ENCODE results near the gene TCF7L1. TPM values are rescaled to one million over a fixed set of nuclear protein-coding genes. Genes with fewer than 3 reads are reported as not detected.

The TCF7L1 gene
- total and polyA plus RNA-seq, 12 donors = 4.5 to 10.9 (median 6.3) TPM

- Histone ChIP-seq H3K27me3 (peaks cover 0 to 10% (median 0%) of the 10 kb centered on the region in 7 donors), H3K4me3 (no peak overlapping the region), H3K4me1 (peaks cover 0 to 9% (median 0%) of the 10 kb centered on the region in 9 donors), H3K27ac (no peak overlapping the region), H3K9me3 (peaks cover 0 to 8% (median 0%) of the 10 kb centered on the region in 11 donors), H3K36me3 (no peaks in the 10 kb centered on the region)
- WGBS, 2 donors = 34 to 35% methylated on average over 6 of the region's 6 CpGs
- ATAC-seq (peak in 1 of 8 donors; percentile 21), DNase-seq (no peak)
- intact Hi-C loops (cut with DNase I) = no loop called here
- TF ChIP-seq CTCF (IDR thresholded peaks at IDR 0.05) = no peak
Measured at GRCh38 chr2:85089585-85089984, 43.6 kb upstream of the TCF7L1 start.

GRCh38 chr2:85091838-85092237 lies 41.4 kb upstream of the TCF7L1 start:
- intact Hi-C loops (cut with DNase I) = no loop called here
- no peak for TF ChIP-seq CTCF (IDR thresholded peaks at IDR 0.05)
- ATAC-seq (no peak), DNase-seq (no peak)
- Histone ChIP-seq H3K27me3 (peaks cover 0 to 10% (median 0%) of the 10 kb centered on the region in 7 donors), H3K4me3 (no peak overlapping the region), H3K36me3 (no peaks in the 10 kb centered on the region), H3K9me3 (peaks cover 0 to 8% (median 0%) of the 10 kb centered on the region in 11 donors), H3K27ac (no peak overlapping the region), H3K4me1 (peaks cover 0 to 9% (median 0%) of the 10 kb centered on the region in 9 donors)
- 86 to 91% methylated on average over 2 of the region's 2 CpGs for WGBS, 2 donors

GRCh38 chr2:85095094-85095493 lies 38.1 kb upstream of the TCF7L1 start:
- H3K27ac ChIP-seq = no peak overlapping the region
- no peaks in the 10 kb centered on the region for H3K27me3 ChIP-seq
- TF ChIP-seq CTCF (IDR thresholded peaks at IDR 0.05) = no peak
- no peak overlapping the region for H3K4me3 ChIP-seq
- ATAC-seq = no peak
- peaks cover 0 to 8% (median 0%) of the 10 kb centered on the region in 11 donors for H3K9me3 ChIP-seq
- H3K36me3 ChIP-seq = no peaks in the 10 kb centered on the region
- no peaks in the 10 kb centered on the region for H3K4me1 ChIP-seq
- no peak for DNase-seq
- WGBS, 2 donors = 67 to 71% methylated on average over 2 of the region's 2 CpGs
- intact Hi-C loops (cut with DNase I) = no loop called here

- no peak for ATAC-seq
- intact Hi-C loops (cut with DNase I) = no loop called here
- Histone ChIP-seq H3K27ac (no peak overlapping the region), H3K4me1 (no peaks in the 10 kb centered on the region), H3K36me3 (no peaks in the 10 kb centered on the region), H3K27me3 (no peaks in the 10 kb centered on the region), H3K9me3 (peaks cover 0 to 8% (median 0%) of the 10 kb centered on the region in 11 donors), H3K4me3 (no peak overlapping the region)
- TF ChIP-seq CTCF (IDR thresholded peaks at IDR 0.05) = no peak
- 90% methylated on average over 6 of the region's 6 CpGs for WGBS, 2 donors
- DNase-seq = no peak
Measured at GRCh38 chr2:85096616-85097015, 36.6 kb upstream of the TCF7L1 start.
